ENCODE data around the gene TFAP2B.

TFAP2B gene

DNA sequence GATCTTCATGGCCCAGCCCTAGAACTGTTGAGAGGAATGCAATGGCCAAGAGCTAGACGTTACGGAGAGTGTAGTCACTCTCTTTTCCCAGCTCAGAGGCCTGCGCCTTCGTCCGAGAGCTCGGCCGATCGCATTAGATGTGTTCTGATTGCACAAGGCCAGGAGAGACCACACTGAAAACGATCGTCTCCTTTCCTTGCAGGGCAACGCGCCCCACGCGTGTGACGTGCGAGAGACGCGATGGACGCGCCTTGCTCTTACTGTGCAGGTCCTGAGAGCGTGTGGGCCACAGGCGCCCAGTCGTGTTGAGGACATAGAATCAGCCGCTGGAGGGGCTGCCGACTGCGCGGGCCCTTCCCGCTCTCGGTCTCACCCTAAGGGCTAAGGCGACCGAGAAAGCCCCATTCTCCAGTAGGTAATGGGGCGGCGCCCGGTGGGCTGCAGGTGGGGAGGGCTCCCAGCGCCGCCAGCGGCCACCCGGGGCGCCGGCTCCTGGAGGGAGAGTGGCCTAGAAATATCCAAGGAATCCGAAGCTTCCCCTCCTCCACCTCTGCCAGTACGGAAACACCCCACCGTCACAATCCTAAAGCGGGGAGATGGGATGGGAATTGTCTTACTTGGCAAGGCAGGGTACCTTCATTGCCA, 26.9 kb downstream of the TFAP2B start:
- Histone ChIP-seq H3K9me2 (replicated peaks; ENCODE audit: low read depth, low read length) (no peaks in the 10 kb centered on the region), H3K36me3 (ENCODE audit: insufficient read depth, low read length) (no peaks in the 10 kb centered on the region), H4K20me1 (ENCODE audit: insufficient read depth, low read length, poor library complexity, severe bottlenecking) (no peaks in the 10 kb centered on the region), H3K9ac (ENCODE audit: low read depth, low read length, poor library complexity, severe bottlenecking) (no peak overlapping the region), H2AFZ (ENCODE audit: low read length) (no peak overlapping the region), H3K4me3 (ENCODE audit: low read length, poor library complexity, severe bottlenecking) (no peak overlapping the region), H3K4me1 (ENCODE audit: insufficient read depth, low read length, poor library complexity, severe bottlenecking) (no peaks in the 10 kb centered on the region), H3K4me2 (ENCODE audit: low read depth, low read length, poor library complexity, severe bottlenecking) (no peak overlapping the region), H3K9me3 (ENCODE audit: insufficient read depth, low read depth, low read length) (no peaks in the 10 kb centered on the region), H3K79me2 (ENCODE audit: insufficient read depth, low read length) (no peaks in the 10 kb centered on the region), H3K27me3 (ENCODE audit: insufficient read depth, low read length, poor library complexity, severe bottlenecking) (no peaks in the 10 kb centered on the region), H3F3A (ENCODE audit: low read depth) (no peaks in the 10 kb centered on the region)
- no peak for TF ChIP-seq EZH2phosphoT487 (IDR thresholded peaks at IDR 0.05; ENCODE audit: borderline replicate concordance)
- TF ChIP-seq, protein P1, sequence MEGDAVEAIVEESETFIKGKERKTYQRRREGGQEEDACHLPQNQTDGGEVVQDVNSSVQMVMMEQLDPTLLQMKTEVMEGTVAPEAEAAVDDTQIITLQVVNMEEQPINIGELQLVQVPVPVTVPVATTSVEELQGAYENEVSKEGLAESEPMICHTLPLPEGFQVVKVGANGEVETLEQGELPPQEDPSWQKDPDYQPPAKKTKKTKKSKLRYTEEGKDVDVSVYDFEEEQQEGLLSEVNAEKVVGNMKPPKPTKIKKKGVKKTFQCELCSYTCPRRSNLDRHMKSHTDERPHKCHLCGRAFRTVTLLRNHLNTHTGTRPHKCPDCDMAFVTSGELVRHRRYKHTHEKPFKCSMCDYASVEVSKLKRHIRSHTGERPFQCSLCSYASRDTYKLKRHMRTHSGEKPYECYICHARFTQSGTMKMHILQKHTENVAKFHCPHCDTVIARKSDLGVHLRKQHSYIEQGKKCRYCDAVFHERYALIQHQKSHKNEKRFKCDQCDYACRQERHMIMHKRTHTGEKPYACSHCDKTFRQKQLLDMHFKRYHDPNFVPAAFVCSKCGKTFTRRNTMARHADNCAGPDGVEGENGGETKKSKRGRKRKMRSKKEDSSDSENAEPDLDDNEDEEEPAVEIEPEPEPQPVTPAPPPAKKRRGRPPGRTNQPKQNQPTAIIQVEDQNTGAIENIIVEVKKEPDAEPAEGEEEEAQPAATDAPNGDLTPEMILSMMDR (conservative IDR thresholded peaks at IDR 0.05; ENCODE audit: low read length) = no peak

DNA sequence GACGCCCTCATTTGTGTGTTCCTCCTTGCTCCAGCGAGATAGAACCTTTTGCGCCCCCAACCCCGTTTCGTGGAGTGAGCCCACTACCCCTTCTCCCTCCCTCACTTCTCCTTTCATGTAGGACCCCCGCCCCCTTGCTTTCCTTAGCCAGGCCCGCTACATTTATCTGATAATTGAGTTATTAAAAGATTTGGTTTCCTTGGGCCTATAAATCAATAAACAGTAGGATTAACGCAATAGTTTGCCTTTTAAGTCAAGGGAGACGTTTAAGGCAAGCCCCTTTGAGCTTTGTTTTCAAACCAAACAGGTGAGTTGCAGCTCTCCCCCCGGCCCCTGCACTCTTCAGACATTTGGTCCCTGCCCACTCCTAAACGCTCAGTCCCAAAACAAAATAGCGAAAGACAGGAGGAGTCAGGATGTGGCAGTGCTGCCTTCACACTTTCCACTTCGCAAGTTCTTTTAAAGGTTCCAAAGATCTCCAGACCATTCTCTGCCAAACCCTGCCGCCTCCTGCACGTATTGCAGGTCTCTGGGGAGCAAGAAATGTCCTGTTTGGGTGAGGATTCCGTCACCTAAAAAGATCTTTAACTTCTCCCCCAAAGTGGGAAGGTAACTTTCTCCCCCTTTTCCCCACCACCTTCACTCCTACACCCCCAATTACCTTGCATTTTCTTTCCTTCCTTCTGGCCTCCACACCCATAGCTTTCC, 27.6 kb downstream of the TFAP2B start:
- H3K4me1 ChIP-seq (ENCODE audit: insufficient read depth, low read length, poor library complexity, severe bottlenecking) = no peaks in the 10 kb centered on the region
- H3K9ac ChIP-seq (ENCODE audit: low read depth, low read length, poor library complexity, severe bottlenecking) = no peak overlapping the region
- H3F3A ChIP-seq (ENCODE audit: low read depth) = no peaks in the 10 kb centered on the region
- no peak overlapping the region for H2AFZ ChIP-seq (ENCODE audit: low read length)
- H3K36me3 ChIP-seq (ENCODE audit: insufficient read depth, low read length) = no peaks in the 10 kb centered on the region
- H3K9me3 ChIP-seq (ENCODE audit: insufficient read depth, low read depth, low read length) = no peaks in the 10 kb centered on the region
- no peaks in the 10 kb centered on the region for H4K20me1 ChIP-seq (ENCODE audit: insufficient read depth, low read length, poor library complexity, severe bottlenecking)
- no peaks in the 10 kb centered on the region for H3K79me2 ChIP-seq (ENCODE audit: insufficient read depth, low read length)
- no peaks in the 10 kb centered on the region for H3K27me3 ChIP-seq (ENCODE audit: insufficient read depth, low read length, poor library complexity, severe bottlenecking)
- H3K9me2 ChIP-seq (replicated peaks; ENCODE audit: low read depth, low read length) = no peaks in the 10 kb centered on the region
- TF ChIP-seq, protein P1 (conservative IDR thresholded peaks at IDR 0.05; ENCODE audit: low read length) = no peak
- TF ChIP-seq EZH2phosphoT487 (IDR thresholded peaks at IDR 0.05; ENCODE audit: borderline replicate concordance) = no peak
- no peak overlapping the region for H3K4me3 ChIP-seq (ENCODE audit: low read length, poor library complexity, severe bottlenecking)
- no peak overlapping the region for H3K4me2 ChIP-seq (ENCODE audit: low read depth, low read length, poor library complexity, severe bottlenecking)

DNA sequence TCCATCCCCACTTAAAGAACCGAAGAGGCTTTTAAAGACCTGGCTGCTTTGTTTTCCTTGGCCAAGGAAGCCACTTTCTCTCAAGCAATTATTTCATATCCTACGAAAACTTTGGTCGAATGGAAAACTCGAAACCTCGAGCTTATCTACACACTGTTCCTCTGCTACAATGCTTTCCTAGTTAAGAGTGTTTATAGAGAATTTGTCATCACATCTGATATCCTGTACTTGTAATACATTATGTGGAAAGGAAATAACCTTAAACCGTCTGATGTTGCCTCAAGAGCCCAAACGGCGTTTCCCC, 28.1 kb downstream of the TFAP2B start:
- H3K27me3 ChIP-seq (ENCODE audit: insufficient read depth, low read length, poor library complexity, severe bottlenecking) = no peaks in the 10 kb centered on the region
- no peaks in the 10 kb centered on the region for H3F3A ChIP-seq (ENCODE audit: low read depth)
- H2AFZ ChIP-seq (ENCODE audit: low read length) = no peak overlapping the region
- H3K4me1 ChIP-seq (ENCODE audit: insufficient read depth, low read length, poor library complexity, severe bottlenecking) = no peaks in the 10 kb centered on the region
- no peak for TF ChIP-seq EZH2phosphoT487 (IDR thresholded peaks at IDR 0.05; ENCODE audit: borderline replicate concordance)
- TF ChIP-seq, protein P1 (conservative IDR thresholded peaks at IDR 0.05; ENCODE audit: low read length) = no peak
- H3K4me2 ChIP-seq (ENCODE audit: low read depth, low read length, poor library complexity, severe bottlenecking) = no peak overlapping the region
- no peak overlapping the region for H3K9ac ChIP-seq (ENCODE audit: low read depth, low read length, poor library complexity, severe bottlenecking)
- H3K9me3 ChIP-seq (ENCODE audit: insufficient read depth, low read depth, low read length) = no peaks in the 10 kb centered on the region
- no peaks in the 10 kb centered on the region for H3K36me3 ChIP-seq (ENCODE audit: insufficient read depth, low read length)
- no peaks in the 10 kb centered on the region for H3K79me2 ChIP-seq (ENCODE audit: insufficient read depth, low read length)
- H3K9me2 ChIP-seq (replicated peaks; ENCODE audit: low read depth, low read length) = no peaks in the 10 kb centered on the region
- no peak overlapping the region for H3K4me3 ChIP-seq (ENCODE audit: low read length, poor library complexity, severe bottlenecking)
- no peaks in the 10 kb centered on the region for H4K20me1 ChIP-seq (ENCODE audit: insufficient read depth, low read length, poor library complexity, severe bottlenecking)

Data from Loucy (cell line).